Measurements from ENCODE around the gene PDGFD. TPM values are rescaled to one million over a fixed set of nuclear protein-coding genes. Genes with fewer than 3 reads are reported as not detected.
A peak's percentile ranks its signal among the peaks of the same experiment; 100 is the strongest.

PDGFD gene
- total RNA-seq, 1 donor: 6.9 TPM

DNA sequence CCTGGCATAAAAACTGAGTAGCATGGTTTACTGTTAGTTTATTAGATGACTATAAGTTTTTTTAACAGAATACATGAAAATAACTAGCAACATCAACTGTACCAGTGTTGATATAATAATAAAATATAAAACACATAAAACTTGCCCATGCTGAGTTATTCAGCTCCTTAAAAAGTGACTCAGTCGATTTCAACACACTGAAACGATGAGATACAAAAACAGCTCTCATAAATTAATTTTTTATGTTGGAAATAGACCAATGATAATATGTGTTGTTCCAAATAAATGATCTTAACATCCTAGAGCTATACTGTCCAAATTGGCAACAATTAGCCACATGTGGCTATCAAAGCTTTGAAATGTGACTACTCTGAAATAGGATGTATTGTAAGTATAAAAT is 15.9 kb downstream of the PDGFD start:
- TF ChIP-seq, protein P1, sequence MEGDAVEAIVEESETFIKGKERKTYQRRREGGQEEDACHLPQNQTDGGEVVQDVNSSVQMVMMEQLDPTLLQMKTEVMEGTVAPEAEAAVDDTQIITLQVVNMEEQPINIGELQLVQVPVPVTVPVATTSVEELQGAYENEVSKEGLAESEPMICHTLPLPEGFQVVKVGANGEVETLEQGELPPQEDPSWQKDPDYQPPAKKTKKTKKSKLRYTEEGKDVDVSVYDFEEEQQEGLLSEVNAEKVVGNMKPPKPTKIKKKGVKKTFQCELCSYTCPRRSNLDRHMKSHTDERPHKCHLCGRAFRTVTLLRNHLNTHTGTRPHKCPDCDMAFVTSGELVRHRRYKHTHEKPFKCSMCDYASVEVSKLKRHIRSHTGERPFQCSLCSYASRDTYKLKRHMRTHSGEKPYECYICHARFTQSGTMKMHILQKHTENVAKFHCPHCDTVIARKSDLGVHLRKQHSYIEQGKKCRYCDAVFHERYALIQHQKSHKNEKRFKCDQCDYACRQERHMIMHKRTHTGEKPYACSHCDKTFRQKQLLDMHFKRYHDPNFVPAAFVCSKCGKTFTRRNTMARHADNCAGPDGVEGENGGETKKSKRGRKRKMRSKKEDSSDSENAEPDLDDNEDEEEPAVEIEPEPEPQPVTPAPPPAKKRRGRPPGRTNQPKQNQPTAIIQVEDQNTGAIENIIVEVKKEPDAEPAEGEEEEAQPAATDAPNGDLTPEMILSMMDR (IDR thresholded peaks at IDR 0.05; ENCODE audit: insufficient read depth, low read depth, low read length): no peak
- no peak overlapping the region for H3K4me3 ChIP-seq (ENCODE audit: low read depth, low read length)
- DNase-seq (ENCODE audit: low read depth): peak; percentile 59

DNA sequence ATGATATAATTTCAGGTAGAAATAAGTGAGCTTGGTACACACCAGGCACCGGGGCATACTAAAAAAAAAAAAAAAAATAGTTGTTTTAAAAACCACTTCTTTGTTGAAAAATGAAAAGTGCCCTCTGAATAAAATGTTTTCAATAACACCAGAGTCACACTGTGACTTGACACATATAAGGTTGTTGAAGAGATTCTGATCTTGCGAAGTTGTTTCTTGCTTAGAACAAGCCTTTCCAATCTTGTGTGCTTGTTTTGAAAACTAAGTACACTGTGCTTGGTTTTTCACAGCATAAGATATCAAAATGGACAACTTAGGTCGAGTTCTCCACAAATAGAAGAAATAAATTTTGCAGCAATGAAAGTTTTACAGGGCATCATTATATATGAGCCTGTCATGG is 17.0 kb downstream of the PDGFD start:
- DNase-seq (ENCODE audit: low read depth): no peak
- H3K4me3 ChIP-seq (ENCODE audit: low read depth, low read length): no peak overlapping the region
- TF ChIP-seq, protein P1 (IDR thresholded peaks at IDR 0.05; ENCODE audit: insufficient read depth, low read depth, low read length): no peak

DNA sequence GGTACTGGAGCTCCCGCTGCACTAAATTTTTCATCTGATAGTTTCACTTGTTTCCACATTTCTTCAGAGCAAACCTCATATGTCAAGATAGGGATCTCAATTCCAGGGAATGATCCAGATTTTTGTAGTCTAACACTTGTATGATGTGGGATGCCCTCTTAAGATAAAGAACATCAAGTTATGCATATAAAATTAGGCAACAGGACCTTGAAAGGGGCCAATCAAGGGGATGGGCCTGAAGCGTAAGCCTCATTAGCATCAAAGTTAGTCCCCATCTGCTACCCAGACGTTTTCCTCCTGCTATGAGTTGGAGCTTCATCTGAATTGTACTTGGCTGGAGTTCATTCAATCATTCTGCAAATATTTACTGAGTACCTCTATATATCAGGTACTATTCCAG is 17.5 kb downstream of the PDGFD start:
- H3K4me3 ChIP-seq (ENCODE audit: low read depth, low read length): no peak overlapping the region
- TF ChIP-seq, protein P1 (IDR thresholded peaks at IDR 0.05; ENCODE audit: insufficient read depth, low read depth, low read length): no peak
- DNase-seq (ENCODE audit: low read depth): peak; percentile 59

DNA sequence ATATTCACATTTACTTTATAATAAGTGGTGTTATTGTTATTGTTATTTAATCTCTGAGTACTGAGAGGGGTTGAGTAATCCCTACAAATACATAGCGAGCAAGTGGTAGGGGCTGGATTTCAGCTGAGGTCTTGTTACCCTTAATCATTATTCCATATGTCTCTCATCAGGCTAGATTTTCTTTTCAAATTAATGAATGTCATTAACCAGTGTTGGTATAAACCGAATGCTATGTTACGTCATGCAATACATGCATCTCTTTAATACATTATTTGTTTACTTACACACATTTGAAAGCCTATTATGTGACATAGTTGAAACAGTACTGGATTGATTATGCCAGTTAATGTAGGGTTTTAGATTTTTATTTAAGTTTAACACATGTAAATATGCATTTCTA is 18.9 kb downstream of the PDGFD start:
- DNase-seq (ENCODE audit: low read depth): no peak
- TF ChIP-seq, protein P1 (IDR thresholded peaks at IDR 0.05; ENCODE audit: insufficient read depth, low read depth, low read length): no peak
- no peak overlapping the region for H3K4me3 ChIP-seq (ENCODE audit: low read depth, low read length)

DNA sequence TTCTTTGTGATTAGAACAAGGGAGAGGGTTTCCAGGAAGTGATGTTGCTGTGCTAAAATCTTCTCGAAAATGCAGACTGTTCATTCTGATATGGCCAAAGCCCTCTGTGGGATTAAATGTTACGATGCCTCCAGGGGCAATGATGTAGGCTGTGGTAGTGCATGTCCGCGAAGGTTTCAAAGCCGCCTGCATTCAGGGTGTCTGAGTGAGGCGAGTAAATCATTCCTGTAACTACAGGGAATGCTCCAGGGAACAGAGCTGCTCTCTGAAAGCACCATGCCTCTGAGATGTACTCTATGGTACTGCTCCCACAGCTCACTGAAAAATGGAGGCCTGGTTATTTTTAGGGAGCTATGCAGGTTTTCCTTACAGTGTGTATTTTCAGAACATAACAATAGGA is 21.2 kb downstream of the PDGFD start:
- TF ChIP-seq, protein P1 (IDR thresholded peaks at IDR 0.05; ENCODE audit: insufficient read depth, low read depth, low read length): no peak
- DNase-seq (ENCODE audit: low read depth): no peak
- no peak overlapping the region for H3K4me3 ChIP-seq (ENCODE audit: low read depth, low read length)

DNA sequence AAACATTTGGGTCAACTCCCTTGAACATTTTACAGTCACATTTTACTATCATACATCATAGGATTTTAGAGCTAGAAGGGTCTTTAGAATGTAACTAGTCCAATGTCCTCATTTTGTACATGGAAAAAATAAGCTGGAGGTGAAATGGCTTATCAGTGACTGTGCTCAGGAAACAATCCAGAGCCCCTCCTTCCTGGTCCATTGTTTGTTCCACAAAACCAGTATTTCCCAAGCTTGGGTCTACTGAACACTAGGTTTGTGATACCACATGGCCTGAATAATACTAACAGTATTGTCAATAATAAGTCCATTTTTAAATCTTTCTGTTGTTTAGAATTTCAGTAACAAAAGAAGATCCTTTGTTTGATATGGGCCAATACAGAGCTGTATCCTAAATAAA is 27.1 kb downstream of the PDGFD start:
- no peak for DNase-seq (ENCODE audit: low read depth)
- H3K4me3 ChIP-seq (ENCODE audit: low read depth, low read length): no peak overlapping the region
- TF ChIP-seq, protein P1 (IDR thresholded peaks at IDR 0.05; ENCODE audit: insufficient read depth, low read depth, low read length): no peak

DNA sequence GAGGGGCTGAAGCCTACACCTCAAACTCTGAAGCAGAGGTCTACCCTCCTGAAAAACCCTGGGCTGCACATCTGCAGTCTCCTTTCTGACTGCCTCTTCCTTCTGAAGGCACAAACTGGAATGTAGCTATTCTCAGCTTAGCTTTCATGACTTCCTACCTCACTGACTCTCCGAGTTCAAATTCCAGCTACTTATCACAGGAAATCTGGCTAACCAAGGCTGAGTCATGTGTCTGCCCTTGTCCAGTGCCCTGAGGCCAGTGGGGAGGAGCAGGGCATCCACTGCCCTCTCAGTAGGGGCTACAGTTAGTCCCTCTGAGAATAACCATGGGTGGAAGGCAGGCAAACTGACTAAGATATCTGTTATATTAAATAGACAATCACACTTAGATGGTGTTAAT is 29.2 kb downstream of the PDGFD start:
- TF ChIP-seq, protein P1 (IDR thresholded peaks at IDR 0.05; ENCODE audit: insufficient read depth, low read depth, low read length): no peak
- no peak for DNase-seq (ENCODE audit: low read depth)
- H3K4me3 ChIP-seq (ENCODE audit: low read depth, low read length): no peak overlapping the region
